Endothelial cell of umbilical vein (primary cell): ENCODE results near the gene GPR162. TPM values are rescaled to one million over a fixed set of nuclear protein-coding genes. Genes with fewer than 3 reads are reported as not detected.

ENCODE experiments used
- BruUV-seq: library from RNA; stranded (reverse); fragments of 400-500 nt; replicated peaks from 2 replicates; lab custom pipeline; 2021; lab: Mats Ljungman, UMichigan
- CTCF ChIA-PET: fragments of 300-600, 350-600 bp; sonication (Branson Sonifier 250); formaldehyde crosslinking; loops from one replicate; lab custom pipeline; 2021; ENCODE audit warnings: antibody characterized with exemption, inconsistent platforms; lab: Charles Lee
- POLR2A ChIA-PET: fragments of 300-600, 350-600 bp; sonication (Branson Sonifier 250); formaldehyde crosslinking; loops from one replicate; lab custom pipeline; 2021; ENCODE audit warnings: antibody characterized with exemption, inconsistent platforms; lab: Charles Lee
- DNase-seq: peaks from one replicate; pipeline ENCODE4 v3.0.0-alpha.2; 2011; ENCODE audit warnings: low read depth, low spot score
- FAIRE-seq: peaks from 2 replicates; lab custom pipeline; 2011; peaks lifted over from hg19 to GRCh38; lab: Jason Lieb, UNC
- H2AFZ ChIP-seq: 2 replicates; pipeline ENCODE4 v1.6.0; 2012; ENCODE audit warnings: low read depth, low read length, control low read depth, inconsistent platforms
- H3K27ac ChIP-seq: 2 replicates; pipeline ENCODE4 v1.5.1; 2011; ENCODE audit warnings: low read depth, mild to moderate bottlenecking, control low read depth, low read length, moderate library complexity; ENCODE audit not compliant: insufficient read depth
- H3K27me3 ChIP-seq, 2 experiments: 2 replicates each; pipeline versions ENCODE4 v1.6.0 to v1.6.1; 2011; ENCODE audit warnings: low read length in 2 of 2, mixed read lengths in 1 of 2; ENCODE audit not compliant: control insufficient read depth in 2 of 2, insufficient read depth in 2 of 2
- H3K36me3 ChIP-seq, 2 experiments: 2 replicates in 1 of 2; 3 replicates in 1 of 2; pipeline ENCODE4 v1.5.1; 2011; ENCODE audit warnings: low read length in 2 of 2, mild to moderate bottlenecking in 1 of 2, moderate library complexity in 1 of 2; ENCODE audit not compliant: control insufficient read depth in 2 of 2, insufficient read depth in 2 of 2; ENCODE audit errors: extremely low read depth in 1 of 2
- H3K4me1 ChIP-seq: 3 replicates; pipeline ENCODE4 v1.5.1; 2011; ENCODE audit warnings: mild to moderate bottlenecking, low read length; ENCODE audit not compliant: control insufficient read depth, insufficient read depth; ENCODE audit errors: extremely low read depth
- H3K4me2 ChIP-seq: 2 replicates; pipeline ENCODE4 v1.6.1; 2011; ENCODE audit warnings: low read length, control low read depth, mixed read lengths; ENCODE audit not compliant: insufficient read depth
- H3K4me3 ChIP-seq, 3 experiments: fragments of 200-600 bp in 1 of 3; sonication (generic), shearing (Covaris generic) in 1 of 3; replicated peaks in 1 of 3; 2 replicates each; pipeline ENCODE4 v1.5.1; 2011 to 2016; ENCODE audit warnings: control low read depth in 3 of 3, low read length in 3 of 3, mild to moderate bottlenecking in 2 of 3, inconsistent platforms in 1 of 3, low read depth in 1 of 3, moderate library complexity in 1 of 3; ENCODE audit not compliant: insufficient read depth in 1 of 3
- H3K79me2 ChIP-seq: 2 replicates; pipeline ENCODE4 v1.6.0; 2012; ENCODE audit warnings: low read length, inconsistent platforms; ENCODE audit not compliant: control insufficient read depth, insufficient read depth
- H3K9ac ChIP-seq: replicated peaks from 2 replicates; pipeline ENCODE3; 2011; ENCODE audit warnings: low read length, control low read depth; ENCODE audit not compliant: insufficient read depth; ENCODE audit errors: extremely low read depth
- H3K9me1 ChIP-seq: replicated peaks from 3 replicates; pipeline ENCODE4 v1.6.0; 2011; ENCODE audit warnings: mild to moderate bottlenecking, low read length; ENCODE audit not compliant: control insufficient read depth, insufficient read depth; ENCODE audit errors: extremely low read depth
- H3K9me3 ChIP-seq: replicated peaks from 2 replicates; pipeline ENCODE4 v1.5.1; 2012; ENCODE audit warnings: low read length, inconsistent platforms; ENCODE audit not compliant: control insufficient read depth, insufficient read depth
- H4K20me1 ChIP-seq: replicated peaks from 2 replicates; pipeline ENCODE3; 2011; ENCODE audit warnings: mild to moderate bottlenecking, low read length; ENCODE audit not compliant: control insufficient read depth, insufficient read depth; ENCODE audit errors: extremely low read depth
- CTCF ChIP-seq, 2 donors: IDR thresholded peaks; 1 replicate in 1 of 2; 2 replicates in 1 of 2; pipeline ENCODE4 v1.5.1; 2011; ENCODE audit warnings: low read length in 2 of 2, mild to moderate bottlenecking in 2 of 2, moderate library complexity in 2 of 2, control low read depth in 1 of 2, inconsistent platforms in 1 of 2, low read depth in 1 of 2; ENCODE audit not compliant: insufficient read depth in 1 of 2; ENCODE audit errors: extremely low read depth in 1 of 2
- EZH2 ChIP-seq: IDR thresholded peaks from 2 replicates; pipeline ENCODE4 v1.6.1; 2012; ENCODE audit warnings: borderline replicate concordance, low read depth, mild to moderate bottlenecking, moderate library complexity, low read length, inconsistent platforms; ENCODE audit not compliant: severe bottlenecking
- FOS ChIP-seq: IDR thresholded peaks from 2 replicates; pipeline ENCODE4 v1.6.1; 2011; ENCODE audit warnings: mild to moderate bottlenecking, low read length, moderate library complexity, borderline replicate concordance; ENCODE audit not compliant: insufficient read depth
- GATA2 ChIP-seq: IDR thresholded peaks from 2 replicates; pipeline ENCODE4 v1.7.0; 2011; ENCODE audit warnings: low read depth, mild to moderate bottlenecking, moderate library complexity, mixed read lengths, low read length; ENCODE audit not compliant: insufficient read length, insufficient read depth
- JUN ChIP-seq: IDR thresholded peaks from 2 replicates; pipeline ENCODE4 v1.6.1; 2011; ENCODE audit warnings: borderline replicate concordance, low read depth; ENCODE audit not compliant: insufficient read length, insufficient read depth
- MAX ChIP-seq: IDR thresholded peaks from 2 replicates; pipeline ENCODE4 v1.6.1; 2011; ENCODE audit not compliant: insufficient read depth, insufficient read length
- MYC ChIP-seq: IDR thresholded peaks from one replicate; pipeline ENCODE4 v1.6.1; 2011; ENCODE audit warnings: mild to moderate bottlenecking, low read depth, low read length
- POLR2A ChIP-seq: IDR thresholded peaks from 2 replicates; pipeline ENCODE4 v1.6.1; 2012; ENCODE audit warnings: low read depth, mild to moderate bottlenecking, control low read depth, low read length
- POLR2AphosphoS5 ChIP-seq: IDR thresholded peaks from 2 replicates; pipeline ENCODE4 v1.6.1; 2012; ENCODE audit warnings: low read depth, mild to moderate bottlenecking, control low read depth, low read length, moderate library complexity; ENCODE audit not compliant: insufficient read depth
- dilution Hi-C: fragments of 300-500 bp; cut with MboI; formaldehyde crosslinking; loops from one replicate; pipeline ENCODE4 v1.15.0; 2019; ENCODE audit warnings: low sequenced_read_pairs; ENCODE audit not compliant: extremely low pct_ligation_motif_present
- intact Hi-C: fragments of 100-400 bp; cut with micrococcal nuclease; formaldehyde crosslinking; loops from one replicate; pipeline ENCODE4 v1.10.0; 2022
- polyA plus RNA-seq, 4 experiments: library from polyadenylated mRNA; depleted of rRNA in 3 of 4; stranded (reverse) in 3 of 4; unstranded in 1 of 4; fragments of >200 nt; gene quantifications; 2 replicates each; pipeline versions ENCODE4 v1.2.1 to v1.2.3, GENCODE V29; 2011 to 2012; ENCODE audit warnings: missing spikeins in 1 of 4
- total RNA-seq: library from RNA; stranded (reverse); gene quantifications from 2 replicates; pipeline ENCODE4 v1.2.3, GENCODE V29; 2021

Gene GPR162
- total and polyA plus RNA-seq, 2 donors (not counting 3 experiments of a cell fraction or from before 2014, with no cell fraction given) = 9.7 to 13.7 TPM

DNA sequence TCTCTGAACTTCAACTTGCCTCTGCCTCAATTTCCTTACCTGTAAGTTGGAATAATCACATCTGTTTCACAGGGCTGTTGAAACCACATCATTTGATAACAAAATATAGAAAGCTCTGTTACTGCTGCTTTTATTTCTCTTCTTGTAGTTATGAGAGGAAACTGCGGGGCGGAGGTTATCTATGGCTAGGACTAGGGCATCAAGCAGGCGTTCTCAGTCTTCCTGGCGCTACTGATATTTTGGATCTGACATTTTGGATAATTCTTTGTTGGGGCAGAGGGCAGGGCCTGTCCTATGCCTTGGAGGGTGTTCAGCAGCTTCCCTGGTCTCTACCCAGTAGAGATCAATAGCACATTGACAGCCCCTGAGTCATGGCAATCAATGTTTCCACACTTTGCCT, 10.5 kb downstream of the GPR162 start:
- Histone ChIP-seq H3K9me3 (no peaks in the 10 kb centered on the region), H3K36me3 (peaks cover 0 to 27% of the 10 kb centered on the region in 2 experiments), H4K20me1 (no peaks in the 10 kb centered on the region), H3K4me3 (no peak overlapping the region), H3K27me3 (no peaks in the 10 kb centered on the region), H3K27ac (no peak overlapping the region), H3K9me1 (no peaks in the 10 kb centered on the region), H2AFZ (no peak overlapping the region), H3K4me1 (peaks cover 13% of the 10 kb centered on the region), H3K9ac (no peak overlapping the region), H3K4me2 (no peak overlapping the region), H3K79me2 (peaks cover 25% of the 10 kb centered on the region)
- FAIRE-seq = peak; percentile 54
- intact Hi-C loops (no loop called here), dilution Hi-C loops (no loop called here)
- ChIA-PET POLR2A (no interaction called here), CTCF (interaction anchor here (1.5 to 12.0 kb wide), 2 partner anchors 40 to 79 kb away, joined by 6 to 148 read pairs; partner anchors contain the start of genes MLF2 and SPSB2)
- peak; percentile 48 for DNase-seq
- no TSS peak for BruUV-seq
- TF ChIP-seq MAX (no peak), POLR2AphosphoS5 (no peak), FOS (no peak), JUN (no peak), POLR2A (no peak), MYC (no peak), GATA2 (no peak), CTCF (IDR thresholded peaks at IDR 0.05; ENCODE audit: extremely low read depth in 1 of 2, insufficient read depth in 1 of 2, low read depth in 1 of 2, low read length in 2 of 2) (no peak), EZH2 (no peak)
